CD8-positive, alpha-beta memory T cell (primary cell): ENCODE data around the gene SLC6A7. TPM values are rescaled to one million over a fixed set of nuclear protein-coding genes. Genes with fewer than 3 reads are reported as not detected.

Experiments
- CTCF ChIA-PET: fragments of 350-600 bp; sonication (Branson Sonifier 250); formaldehyde crosslinking; loops from one replicate; lab custom pipeline; 2021; ENCODE audit warnings: antibody characterized with exemption; lab: Charles Lee
- POLR2A ChIA-PET: fragments of 350-600 bp; sonication (Branson Sonifier 250); formaldehyde crosslinking; loops from one replicate; lab custom pipeline; 2021; ENCODE audit warnings: antibody characterized with exemption; lab: Charles Lee
- DNase-seq, 5 donors: peaks; one replicate each; pipeline versions ENCODE4 v3.0.0 to v3.0.0-alpha.2; 2020 to 2022; ENCODE audit warnings: mixed read lengths in 1 of 5
- H3K27ac ChIP-seq: one replicate; pipeline ENCODE4 v1.7.0; 2013; ENCODE audit warnings: low read depth, mild to moderate bottlenecking, low read length, moderate library complexity
- H3K27me3 ChIP-seq: 2 replicates; pipeline ENCODE4 v1.7.0; 2013; ENCODE audit warnings: low read length, mild to moderate bottlenecking; ENCODE audit not compliant: insufficient read depth, poor library complexity, severe bottlenecking
- H3K36me3 ChIP-seq: 2 replicates; pipeline ENCODE4 v1.7.0; 2013; ENCODE audit warnings: mild to moderate bottlenecking, low read length, moderate library complexity; ENCODE audit not compliant: insufficient read depth
- H3K4me1 ChIP-seq: 2 replicates; pipeline ENCODE4 v1.7.0; 2013; ENCODE audit warnings: mild to moderate bottlenecking, low read length, moderate library complexity; ENCODE audit not compliant: insufficient read depth
- H3K4me3 ChIP-seq: 2 replicates; pipeline ENCODE4 v1.7.0; 2013; ENCODE audit warnings: mild to moderate bottlenecking, low read length
- H3K9me3 ChIP-seq: 2 replicates; pipeline ENCODE4 v1.7.0; 2013; ENCODE audit warnings: mild to moderate bottlenecking, low read length
- H3K27ac Mint-ChIP-seq, 8 donors: one replicate each; pipeline ENCODE4 v1.8.0; 2020 to 2021; ENCODE audit warnings: mixed read lengths in 8 of 8, mild to moderate bottlenecking in 6 of 8, inconsistent platforms in 3 of 8, moderate library complexity in 3 of 8
- H3K27me3 Mint-ChIP-seq, 2 donors: one replicate each; pipeline ENCODE4 v1.8.0; 2020 to 2021; ENCODE audit warnings: mixed read lengths in 2 of 2, mild to moderate bottlenecking in 1 of 2, moderate library complexity in 1 of 2
- H3K36me3 Mint-ChIP-seq, 3 donors: one replicate each; pipeline ENCODE4 v1.8.0; 2020 to 2021; ENCODE audit warnings: mixed read lengths in 3 of 3, inconsistent platforms in 1 of 3, mild to moderate bottlenecking in 1 of 3
- H3K4me1 Mint-ChIP-seq, 3 donors: one replicate each; pipeline ENCODE4 v1.8.0; 2020 to 2021; ENCODE audit warnings: mixed read lengths in 3 of 3, inconsistent platforms in 1 of 3, mild to moderate bottlenecking in 1 of 3
- H3K4me3 Mint-ChIP-seq, 7 donors: one replicate each; pipeline ENCODE4 v1.8.0; 2020 to 2021; ENCODE audit warnings: mixed read lengths in 7 of 7, mild to moderate bottlenecking in 6 of 7, moderate library complexity in 4 of 7, inconsistent platforms in 2 of 7
- H3K9me3 Mint-ChIP-seq, 5 donors: one replicate each; pipeline ENCODE4 v1.8.0; 2020 to 2022; ENCODE audit warnings: mixed read lengths in 5 of 5, mild to moderate bottlenecking in 3 of 5, moderate library complexity in 2 of 5, inconsistent platforms in 1 of 5
- polyA plus RNA-seq: library from polyadenylated mRNA; unstranded; fragments of 300-500 nt; fragmentation: Illumina TruSeq; gene quantifications from one replicate; pipeline ENCODE4 v1.2.3, GENCODE V29; 2021
- total RNA-seq, 2 experiments: library from RNA; stranded (reverse); gene quantifications; one replicate each; pipeline ENCODE4 v1.2.3, GENCODE V29; 2021

Gene SLC6A7
- total and polyA plus RNA-seq, 3 experiments from 2014 or later: not detected

GRCh38 chr5:150221471-150221870, 31.6 kb downstream of the SLC6A7 start:
- CTCF ChIA-PET: no interaction called here
- Mint-ChIP-seq H3K4me1 (peaks cover 0 to 5% (median 0%) of the 10 kb centered on the region in 3 donors), H3K4me3 (no peak overlapping the region), H3K27me3 (peaks cover 2 to 19% of the 10 kb centered on the region in 2 donors), H3K27ac (peak overlapping the region in 1 of 8 donors; percentile 50), H3K36me3 (no peaks in the 10 kb centered on the region), H3K9me3 (no peaks in the 10 kb centered on the region)
- no peak overlapping the region for H3K27ac ChIP-seq
- H3K9me3 ChIP-seq: no peaks in the 10 kb centered on the region
- H3K4me1 ChIP-seq: no peaks in the 10 kb centered on the region
- no peaks in the 10 kb centered on the region for H3K27me3 ChIP-seq
- H3K4me3 ChIP-seq: no peak overlapping the region
- no peaks in the 10 kb centered on the region for H3K36me3 ChIP-seq
- DNase-seq: no peak
- POLR2A ChIA-PET: no interaction called here

GRCh38 chr5:150222906-150223305, 33.0 kb downstream of the SLC6A7 start:
- Histone ChIP-seq H3K27me3 (no peaks in the 10 kb centered on the region), H3K4me3 (no peak overlapping the region), H3K9me3 (no peaks in the 10 kb centered on the region), H3K4me1 (no peaks in the 10 kb centered on the region), H3K27ac (no peak overlapping the region), H3K36me3 (no peaks in the 10 kb centered on the region)
- peaks cover 0 to 2% (median 0%) of the 10 kb centered on the region in 3 donors for H3K4me1 Mint-ChIP-seq
- DNase-seq: no peak
- ChIA-PET CTCF (no interaction called here), POLR2A (no interaction called here)
- H3K9me3 Mint-ChIP-seq: no peaks in the 10 kb centered on the region
- no peaks in the 10 kb centered on the region for H3K36me3 Mint-ChIP-seq
- no peak overlapping the region for H3K27ac Mint-ChIP-seq
- no peak overlapping the region for H3K4me3 Mint-ChIP-seq
- H3K27me3 Mint-ChIP-seq: peaks cover 3 to 10% of the 10 kb centered on the region in 2 donors

GRCh38 chr5:150223474-150223873, 33.6 kb downstream of the SLC6A7 start:
- H3K4me3 ChIP-seq: no peak overlapping the region
- no peak overlapping the region for H3K27ac ChIP-seq
- no peaks in the 10 kb centered on the region for H3K9me3 ChIP-seq
- ChIA-PET CTCF (no interaction called here), POLR2A (no interaction called here)
- H3K4me1 Mint-ChIP-seq: no peaks in the 10 kb centered on the region
- H3K27me3 Mint-ChIP-seq: peaks cover 3 to 4% of the 10 kb centered on the region in 2 donors
- H3K36me3 ChIP-seq: no peaks in the 10 kb centered on the region
- no peak for DNase-seq
- H3K27ac Mint-ChIP-seq: no peak overlapping the region
- H3K4me1 ChIP-seq: no peaks in the 10 kb centered on the region
- H3K27me3 ChIP-seq: no peaks in the 10 kb centered on the region
- H3K4me3 Mint-ChIP-seq: no peak overlapping the region
- no peaks in the 10 kb centered on the region for H3K9me3 Mint-ChIP-seq
- no peaks in the 10 kb centered on the region for H3K36me3 Mint-ChIP-seq

GRCh38 chr5:150224483-150225027, 34.7 kb downstream of the SLC6A7 start:
- no peaks in the 10 kb centered on the region for H3K4me1 ChIP-seq
- CTCF ChIA-PET: no interaction called here

GRCh38 chr5:150227036-150227435, 37.2 kb downstream of the SLC6A7 start:
- no peak overlapping the region for H3K27ac Mint-ChIP-seq
- no peaks in the 10 kb centered on the region for H3K36me3 Mint-ChIP-seq
- H3K27me3 Mint-ChIP-seq: peaks cover 0 to 1% of the 10 kb centered on the region in 2 donors
- CTCF ChIA-PET: interaction anchor here (0.8 kb wide), 1 partner anchor 8 kb away, joined by 3 read pairs; no protein-coding TSS in a partner anchor
- no peaks in the 10 kb centered on the region for H3K9me3 Mint-ChIP-seq
- H3K4me3 Mint-ChIP-seq: no peak overlapping the region
- Histone ChIP-seq H3K4me3 (no peak overlapping the region), H3K27me3 (no peaks in the 10 kb centered on the region), H3K9me3 (no peaks in the 10 kb centered on the region), H3K4me1 (no peaks in the 10 kb centered on the region), H3K36me3 (no peaks in the 10 kb centered on the region), H3K27ac (no peak overlapping the region)
- H3K4me1 Mint-ChIP-seq: no peaks in the 10 kb centered on the region
- POLR2A ChIA-PET: no interaction called here
- DNase-seq: no peak

More at GRCh38 chr5:150224483-150225027, 34.7 kb downstream of the SLC6A7 start:
- Histone ChIP-seq H3K27me3 (no peaks in the 10 kb centered on the region), H3K9me3 (no peaks in the 10 kb centered on the region), H3K36me3 (no peaks in the 10 kb centered on the region), H3K27ac (no peak overlapping the region), H3K4me3 (no peak overlapping the region)
- H3K36me3 Mint-ChIP-seq: no peaks in the 10 kb centered on the region
- no peaks in the 10 kb centered on the region for H3K4me1 Mint-ChIP-seq
- no peak for DNase-seq
- no peaks in the 10 kb centered on the region for H3K9me3 Mint-ChIP-seq
- H3K27me3 Mint-ChIP-seq: peaks cover 1 to 3% of the 10 kb centered on the region in 2 donors
- H3K4me3 Mint-ChIP-seq: no peak overlapping the region
- POLR2A ChIA-PET: no interaction called here
- peak overlapping the region in 2 of 8 donors; percentile 29 to 81 for H3K27ac Mint-ChIP-seq

- H3K27me3 ChIP-seq: no peaks in the 10 kb centered on the region
- no peaks in the 10 kb centered on the region for H3K36me3 ChIP-seq
- peak overlapping the region in 1 of 8 donors; percentile 89 for H3K27ac Mint-ChIP-seq
- H3K4me1 ChIP-seq: no peaks in the 10 kb centered on the region
- no peaks in the 10 kb centered on the region for H3K4me1 Mint-ChIP-seq
- ChIA-PET POLR2A (no interaction called here), CTCF (interaction anchor here (0.8 kb wide), 1 partner anchor 9 kb away, joined by 3 read pairs; no protein-coding TSS in a partner anchor)
- H3K27ac ChIP-seq: no peak overlapping the region
- DNase-seq: no peak
- H3K4me3 ChIP-seq: no peak overlapping the region
- H3K9me3 Mint-ChIP-seq: no peaks in the 10 kb centered on the region
- no peaks in the 10 kb centered on the region for H3K9me3 ChIP-seq
- no peak overlapping the region for H3K4me3 Mint-ChIP-seq
- H3K36me3 Mint-ChIP-seq: no peaks in the 10 kb centered on the region
- H3K27me3 Mint-ChIP-seq: peaks cover 0 to 1% of the 10 kb centered on the region in 2 donors
Measured at GRCh38 chr5:150227606-150228273, 37.9 kb downstream of the SLC6A7 start.

GRCh38 chr5:150229571-150229970, 39.7 kb downstream of the SLC6A7 start:
- no peaks in the 10 kb centered on the region for H3K9me3 ChIP-seq
- H3K27me3 ChIP-seq: no peaks in the 10 kb centered on the region
- no peaks in the 10 kb centered on the region for H3K4me1 Mint-ChIP-seq
- H3K27ac ChIP-seq: no peak overlapping the region
- CTCF ChIA-PET: no interaction called here
- POLR2A ChIA-PET: no interaction called here
- H3K36me3 ChIP-seq: no peaks in the 10 kb centered on the region
- no peak overlapping the region for H3K27ac Mint-ChIP-seq
- H3K27me3 Mint-ChIP-seq: peaks cover 0 to 1% of the 10 kb centered on the region in 2 donors
- no peaks in the 10 kb centered on the region for H3K36me3 Mint-ChIP-seq
- H3K4me1 ChIP-seq: no peaks in the 10 kb centered on the region
- no peaks in the 10 kb centered on the region for H3K9me3 Mint-ChIP-seq
- H3K4me3 Mint-ChIP-seq: no peak overlapping the region
- H3K4me3 ChIP-seq: no peak overlapping the region
- DNase-seq: no peak

GRCh38 chr5:150230842-150231241, 41.0 kb downstream of the SLC6A7 start:
- H3K27ac ChIP-seq: no peak overlapping the region
- no peak overlapping the region for H3K4me3 ChIP-seq
- no peaks in the 10 kb centered on the region for H3K4me1 Mint-ChIP-seq
- no peak overlapping the region for H3K27ac Mint-ChIP-seq
- no peaks in the 10 kb centered on the region for H3K36me3 ChIP-seq
- ChIA-PET POLR2A (no interaction called here), CTCF (interaction anchor here (1.4 kb wide), 1 partner anchor 67 kb away, joined by 5 read pairs; no protein-coding TSS in a partner anchor)
- no peaks in the 10 kb centered on the region for H3K27me3 ChIP-seq
- no peak for DNase-seq
- no peaks in the 10 kb centered on the region for H3K9me3 Mint-ChIP-seq
- H3K4me3 Mint-ChIP-seq: no peak overlapping the region
- no peaks in the 10 kb centered on the region for H3K4me1 ChIP-seq
- no peaks in the 10 kb centered on the region for H3K9me3 ChIP-seq
- H3K36me3 Mint-ChIP-seq: no peaks in the 10 kb centered on the region
- peaks cover 0 to 1% of the 10 kb centered on the region in 2 donors for H3K27me3 Mint-ChIP-seq
